NCI-H748 (cell line): ENCODE results near the gene NR1H4.
"Not testable (repeated sequence)": the region's sequence is repeated elsewhere in the genome, so short reads cannot be mapped to it uniquely, and the experiment has no call there.

ENCODE experiments used
- DNase-seq: peaks from one replicate; lab custom pipeline; 2025; ENCODE audit not compliant: unreplicated experiment; lab: John Stamatoyannopoulos, UW

Gene NR1H4

DNA sequence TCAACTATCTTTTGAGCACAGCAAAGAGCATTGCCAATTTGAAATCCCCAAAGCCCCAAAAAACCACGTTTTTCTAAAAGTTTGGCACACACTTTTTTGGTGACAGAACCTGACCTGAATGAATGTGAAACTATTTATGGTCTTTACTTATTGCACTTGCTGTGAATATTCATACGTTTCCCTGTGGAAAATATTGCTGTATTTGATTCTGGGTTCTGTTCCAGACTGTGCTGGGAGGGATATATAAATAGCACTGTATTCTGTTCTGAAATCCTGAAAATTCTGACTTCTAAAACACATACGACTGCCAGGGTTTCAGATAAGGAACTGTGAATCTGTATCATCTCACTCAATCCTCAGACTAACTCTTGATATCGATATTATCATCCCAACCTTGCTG, 35.1 kb downstream of the NR1H4 start:
- no peak for DNase-seq

DNA sequence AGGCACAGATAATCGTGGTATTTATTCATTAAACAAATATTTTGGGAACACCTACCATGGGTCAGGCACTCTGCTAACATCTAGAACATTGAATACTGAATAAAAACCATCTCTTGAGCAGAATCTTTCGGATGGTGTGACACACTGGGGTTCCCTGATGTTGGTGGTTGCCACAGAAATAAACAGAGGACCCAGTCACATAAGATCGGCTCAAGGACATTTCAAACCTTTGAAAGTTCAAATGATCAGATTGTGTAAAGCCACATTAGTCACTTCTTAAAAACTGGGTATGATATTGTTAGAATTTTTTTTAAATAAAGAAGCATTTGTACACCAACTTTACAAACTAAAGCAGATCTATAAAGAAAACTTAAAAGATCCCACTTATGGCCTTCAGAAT, 39.0 kb downstream of the NR1H4 start:
- DNase-seq = no peak

DNA sequence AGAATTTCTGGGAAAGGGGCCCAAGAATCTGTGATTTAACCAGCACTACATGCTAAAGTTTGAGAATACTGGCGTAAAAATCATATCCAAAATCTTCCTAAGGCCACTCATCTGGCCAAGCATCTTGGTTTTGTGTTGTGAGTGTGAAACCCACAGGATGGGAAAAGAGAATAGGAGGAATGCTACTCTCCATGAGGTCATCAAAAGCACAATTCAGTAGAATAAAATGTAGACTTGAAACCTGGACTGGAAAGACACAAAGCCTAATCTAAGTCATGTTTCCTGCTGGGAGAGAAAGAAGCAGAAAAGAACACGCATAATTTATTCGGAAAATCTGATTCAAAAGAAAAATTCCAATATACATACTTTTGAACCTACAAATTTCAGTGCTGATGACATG, 42.3 kb downstream of the NR1H4 start:
- no peak for DNase-seq

DNA sequence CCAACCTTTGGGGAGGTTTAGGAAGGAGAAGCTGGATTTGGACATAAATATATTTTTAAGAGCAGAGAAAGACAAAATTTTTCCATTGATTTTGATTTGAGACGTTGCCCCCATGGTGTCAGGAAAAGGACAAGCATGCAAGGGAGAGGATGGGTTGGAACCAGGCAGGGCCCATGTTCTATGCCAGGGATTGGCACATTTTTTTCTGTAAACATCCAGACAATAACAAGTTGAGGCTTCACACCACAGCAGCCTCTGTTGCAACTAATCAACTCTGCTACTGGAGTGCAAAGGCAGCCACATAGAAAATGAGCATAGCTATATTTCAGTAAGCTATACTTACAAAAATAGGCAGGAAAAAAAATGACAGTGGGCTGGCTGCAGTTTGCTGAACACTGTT, 44.7 kb downstream of the NR1H4 start:
- DNase-seq = no peak

DNA sequence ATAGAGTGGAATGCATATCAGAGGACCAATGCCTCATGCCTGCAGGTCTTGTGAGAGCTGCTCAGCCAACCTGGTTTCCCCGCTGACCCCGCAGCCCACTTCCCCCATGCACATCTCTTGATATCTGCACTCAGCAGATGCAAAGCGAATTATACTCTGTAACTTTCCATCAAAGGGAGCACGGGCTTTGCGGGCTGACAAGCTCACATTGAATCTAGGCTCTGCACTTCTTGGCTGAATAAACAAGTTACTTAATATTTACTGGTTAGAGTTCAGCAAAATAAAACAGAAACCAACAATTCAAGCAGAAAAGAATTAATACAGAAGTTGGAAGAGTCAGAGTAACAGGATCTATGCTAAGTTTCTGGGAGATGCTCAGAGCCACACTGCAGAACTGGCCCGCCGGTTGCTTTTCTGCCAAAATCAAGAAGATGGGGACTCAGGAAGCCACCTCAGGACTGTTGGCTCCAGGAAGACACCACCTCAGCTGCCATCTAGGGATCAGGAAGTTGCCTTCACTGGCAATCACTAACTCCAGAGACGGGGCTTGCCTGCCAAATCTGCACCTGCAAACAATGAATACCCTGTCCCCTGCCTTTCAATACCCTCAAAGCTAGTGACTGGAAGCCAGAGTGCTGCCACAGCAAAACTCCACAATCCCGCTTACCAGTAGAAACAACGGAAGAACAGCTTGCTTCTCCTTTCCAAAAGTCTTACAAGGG, 46.5 kb downstream of the NR1H4 start:
- no peak for DNase-seq

DNA sequence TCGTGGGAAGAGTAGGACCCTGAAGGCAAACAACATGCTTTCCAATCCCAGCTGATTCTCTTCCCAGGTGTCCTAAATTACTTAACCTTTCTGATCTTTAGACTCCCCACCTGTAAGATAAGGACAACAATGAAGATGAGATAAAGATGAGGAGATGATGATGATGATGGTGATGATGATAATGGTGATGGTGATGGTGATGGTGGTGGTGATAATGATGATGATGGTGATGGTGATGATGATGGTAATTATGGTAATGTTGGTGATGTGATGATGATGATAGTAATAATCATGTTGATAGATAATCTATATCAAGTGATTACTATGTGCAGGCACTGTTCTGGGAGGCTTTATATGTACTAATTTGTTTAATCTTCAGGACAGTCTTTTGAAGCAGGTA, 48.3 kb downstream of the NR1H4 start:
- no peak for DNase-seq

DNA sequence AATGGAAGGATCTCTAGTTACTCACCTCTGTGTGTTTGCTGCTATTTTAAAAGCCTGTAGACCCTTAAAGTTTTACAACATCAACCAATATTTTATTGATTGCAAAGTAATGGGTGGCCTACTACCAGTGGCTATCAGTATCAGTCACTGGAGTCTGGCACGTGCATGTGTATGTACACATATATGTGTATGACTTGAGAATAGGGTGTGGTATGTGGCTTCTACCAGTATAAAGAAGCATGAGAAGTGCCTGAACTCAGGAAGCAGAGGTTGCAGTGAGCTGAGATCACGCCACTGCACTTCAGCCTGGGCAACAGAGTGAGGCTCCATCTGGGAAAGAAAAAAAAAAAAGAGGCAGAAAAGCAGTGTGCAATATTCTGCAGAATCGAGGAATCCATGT, 54.4 kb downstream of the NR1H4 start:
- DNase-seq = no peak

DNA sequence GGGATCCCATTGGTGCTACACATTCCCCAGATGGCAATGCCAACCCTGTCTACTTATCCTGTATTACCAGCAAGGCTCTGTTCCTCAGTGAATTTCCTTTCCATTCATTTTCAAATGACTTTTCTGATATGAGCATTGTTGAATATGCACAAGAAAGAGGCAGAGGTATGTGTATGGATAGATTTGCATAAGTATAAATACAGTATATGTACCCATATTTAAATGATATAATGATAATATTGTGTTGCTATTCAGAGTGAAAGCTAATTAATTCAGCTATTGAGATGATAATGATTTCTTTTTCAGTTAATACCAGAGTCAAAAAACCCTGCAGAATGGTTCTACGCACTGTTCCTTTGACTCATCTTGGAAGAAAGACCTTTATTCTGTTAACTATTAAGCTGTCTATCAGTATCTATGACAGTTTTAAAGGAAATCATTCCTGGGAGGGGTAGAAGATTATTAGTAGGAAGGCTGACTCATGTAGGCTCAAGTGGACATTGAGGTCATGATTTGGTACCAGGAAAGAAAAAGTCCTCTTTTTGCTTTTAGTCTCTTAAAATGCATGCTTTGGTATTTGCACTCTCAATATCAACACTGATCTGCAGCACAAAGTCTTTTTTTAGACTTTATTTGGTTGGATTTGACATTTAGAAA, 54.9 kb downstream of the NR1H4 start:
- no peak for DNase-seq

DNA sequence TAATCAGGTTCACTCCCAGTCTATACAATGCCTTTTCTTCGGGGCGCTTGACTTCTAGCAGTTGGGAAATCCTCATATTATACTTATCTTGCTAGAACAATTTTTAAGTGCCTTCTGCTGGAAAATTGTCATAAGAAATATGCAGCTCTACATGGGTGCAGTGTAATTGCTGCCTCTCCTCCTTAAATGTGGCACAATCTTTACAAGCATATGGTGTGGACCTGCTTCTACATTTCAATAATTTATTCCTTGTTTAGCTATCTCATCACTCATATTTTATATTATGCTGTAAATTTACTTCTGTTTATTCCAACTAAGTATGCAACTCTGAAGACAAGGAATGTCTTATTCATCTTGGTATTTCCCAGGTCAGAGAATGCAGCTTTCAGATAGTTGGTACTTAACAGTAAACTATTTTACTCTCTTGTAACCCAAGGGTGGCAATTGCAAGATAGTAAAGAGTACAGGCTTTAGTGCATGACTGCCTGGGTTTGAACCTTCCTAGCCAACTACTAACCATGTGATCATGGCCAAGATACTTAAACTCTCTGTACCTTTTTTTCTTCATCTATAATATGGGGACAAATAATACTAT, 56.2 kb downstream of the NR1H4 start:
- DNase-seq = no peak

DNA sequence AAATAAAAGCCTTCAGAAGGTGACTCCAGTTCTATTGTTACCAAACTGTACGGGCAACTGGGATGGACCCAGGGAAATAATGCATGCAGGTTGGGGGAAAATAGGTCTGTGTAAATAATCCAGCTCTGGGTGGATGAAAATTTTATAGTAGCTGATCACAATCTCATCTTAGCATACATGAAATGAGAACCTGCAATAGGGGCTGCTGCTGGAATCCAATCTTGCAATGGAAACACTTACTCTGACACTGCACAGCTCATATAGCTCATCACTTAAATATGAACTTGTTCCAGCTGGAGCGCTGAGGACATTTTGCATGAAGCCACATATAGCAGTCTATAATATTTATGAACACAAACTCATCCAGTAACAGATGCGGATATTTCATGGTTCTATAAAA, 59.7 kb downstream of the NR1H4 start:
- DNase-seq = no peak

DNA sequence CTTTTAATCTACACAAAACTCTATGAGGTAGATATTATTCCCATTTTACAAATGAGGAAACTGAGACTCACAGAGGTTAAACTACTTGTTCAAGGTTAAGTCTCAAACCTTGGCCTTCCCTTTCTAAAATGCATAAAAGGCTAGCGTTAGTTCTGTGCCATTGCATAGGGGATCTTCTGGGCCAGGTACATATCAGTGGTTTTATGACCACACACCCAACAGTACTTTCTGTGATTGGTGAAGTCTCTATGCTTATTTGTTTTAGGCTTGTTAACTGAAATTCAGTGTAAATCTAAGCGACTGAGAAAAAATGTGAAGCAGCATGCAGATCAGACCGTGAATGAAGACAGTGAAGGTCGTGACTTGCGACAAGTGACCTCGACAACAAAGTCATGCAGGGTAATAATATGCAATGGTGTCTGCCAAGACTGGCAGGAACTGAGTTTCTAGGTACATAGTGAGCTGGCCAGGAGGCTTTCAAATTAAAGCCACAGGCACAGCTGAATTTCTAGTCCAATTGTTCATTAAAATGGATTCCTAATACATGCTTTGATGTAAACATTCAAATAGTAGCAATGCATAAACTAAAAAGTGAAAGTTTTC, 61.1 kb downstream of the NR1H4 start:
- no peak for DNase-seq

DNA sequence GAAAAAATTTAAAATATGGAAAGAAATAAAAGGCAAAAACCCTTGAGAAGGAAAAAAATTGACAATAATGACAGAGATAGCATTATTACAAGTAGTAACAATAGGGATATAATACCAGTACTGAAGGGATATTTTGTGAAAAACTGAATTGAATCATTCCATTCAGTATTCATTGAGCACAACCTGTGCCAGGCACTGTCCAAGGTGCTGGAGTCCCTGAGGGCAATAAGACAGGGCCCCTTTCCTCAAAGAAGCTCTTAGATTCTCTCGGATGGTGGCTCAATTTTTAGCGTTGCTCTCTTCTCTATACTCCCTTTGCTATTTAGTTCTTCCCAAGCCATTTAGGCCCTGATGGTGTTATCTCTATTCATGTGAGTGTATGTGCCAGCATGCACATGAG, 65.5 kb downstream of the NR1H4 start:
- DNase-seq = no peak

DNA sequence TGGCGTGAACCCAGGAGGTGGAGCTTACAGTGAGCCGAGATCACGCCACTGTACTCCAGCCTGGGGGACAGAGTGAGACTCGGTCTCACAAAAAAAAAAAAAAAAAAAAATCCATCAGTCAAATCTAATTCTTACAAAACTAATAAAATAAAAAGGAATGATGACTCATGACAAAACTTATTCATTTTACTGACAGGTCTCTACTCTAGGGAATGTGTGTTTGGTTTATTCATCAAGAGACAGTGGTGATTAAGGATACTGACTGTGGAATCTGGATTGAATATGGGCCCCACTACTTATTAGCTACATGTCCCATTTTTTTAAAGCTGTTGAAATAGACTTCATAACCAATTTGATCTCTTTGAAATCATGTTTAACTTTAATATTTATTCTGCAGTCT, 70.5 kb downstream of the NR1H4 start:
- no peak for DNase-seq

DNA sequence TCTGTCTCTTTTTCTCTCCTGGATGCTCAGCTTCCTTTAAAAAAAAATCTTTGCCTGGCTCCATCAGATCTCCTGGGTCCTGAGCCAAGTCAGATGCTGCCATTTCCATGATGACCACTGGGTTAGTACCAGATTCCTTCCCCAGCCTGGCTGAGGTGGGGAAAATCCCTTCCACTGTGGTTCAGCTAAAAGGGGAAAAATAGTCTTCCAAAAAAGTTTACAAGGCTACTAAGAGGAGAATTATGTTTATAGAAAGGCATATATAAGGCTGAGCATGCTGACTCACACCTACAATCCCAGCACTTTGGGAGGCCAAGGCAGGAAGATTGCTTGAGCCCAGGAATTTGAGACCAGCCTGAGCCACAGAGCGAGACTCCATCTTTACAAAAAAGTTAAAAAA, 71.4 kb downstream of the NR1H4 start:
- no peak for DNase-seq

DNA sequence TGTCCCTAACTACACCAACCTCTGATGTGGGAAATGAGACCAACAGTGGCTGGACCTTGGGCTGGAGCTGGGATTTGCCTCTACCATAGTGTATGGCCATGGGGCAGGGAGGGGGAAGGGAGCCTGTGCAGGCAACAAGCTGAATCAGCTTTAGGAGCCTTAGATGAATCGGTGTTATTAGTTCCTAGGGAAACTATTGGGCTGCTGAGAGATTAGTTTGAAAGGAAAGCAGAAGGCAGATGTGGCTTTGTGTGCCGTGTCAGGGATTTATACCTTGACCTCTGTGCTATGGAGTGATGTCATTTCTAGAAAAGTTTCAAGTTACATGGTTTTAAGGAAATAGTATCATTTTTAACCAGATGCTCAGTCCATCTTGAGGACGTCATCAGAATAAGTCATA, 80.3 kb downstream of the NR1H4 start:
- DNase-seq = no peak

DNA sequence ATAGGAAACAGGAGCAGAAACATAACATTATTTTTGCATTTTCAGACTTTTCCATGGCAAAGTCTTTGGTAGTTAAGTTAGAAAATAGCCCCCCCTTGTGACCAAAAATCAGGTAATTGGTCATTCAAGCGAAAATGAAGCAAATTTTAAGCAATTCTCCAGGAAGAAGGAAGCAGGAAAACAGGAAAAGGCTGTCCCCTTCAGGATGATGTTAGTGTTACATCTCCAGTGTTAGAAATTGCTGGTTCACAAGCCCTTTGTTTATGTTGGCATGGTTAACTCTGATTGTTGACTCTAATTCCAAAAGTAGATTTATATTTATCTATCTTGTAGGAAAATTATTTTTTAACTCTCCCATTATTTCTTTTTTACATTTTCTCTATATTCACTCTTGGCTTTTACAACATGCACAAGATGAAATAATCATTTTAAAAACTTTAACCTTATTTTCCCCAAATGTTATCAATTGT, 81.0 kb downstream of the NR1H4 start:
- peak; percentile 80 for DNase-seq

DNA sequence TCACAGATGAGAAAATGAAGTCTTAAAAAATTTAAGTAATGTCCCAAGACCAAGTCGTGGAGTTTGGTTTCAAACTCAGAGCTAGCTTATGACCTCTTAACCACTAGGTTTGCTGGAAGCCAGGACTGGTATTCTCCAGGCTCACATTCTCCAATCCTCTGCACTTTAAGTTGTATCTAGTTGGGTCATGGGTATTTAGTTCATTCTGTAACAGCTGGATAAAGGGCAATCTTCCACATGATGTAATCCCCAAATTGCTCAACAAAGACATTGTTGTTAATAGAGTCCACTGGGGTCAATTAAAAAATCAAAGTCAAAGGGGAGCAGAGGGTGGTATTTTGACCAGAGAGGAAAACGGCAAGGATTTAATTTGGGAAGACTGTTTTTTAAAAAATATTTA, 82.1 kb downstream of the NR1H4 start:
- no peak for DNase-seq

DNA sequence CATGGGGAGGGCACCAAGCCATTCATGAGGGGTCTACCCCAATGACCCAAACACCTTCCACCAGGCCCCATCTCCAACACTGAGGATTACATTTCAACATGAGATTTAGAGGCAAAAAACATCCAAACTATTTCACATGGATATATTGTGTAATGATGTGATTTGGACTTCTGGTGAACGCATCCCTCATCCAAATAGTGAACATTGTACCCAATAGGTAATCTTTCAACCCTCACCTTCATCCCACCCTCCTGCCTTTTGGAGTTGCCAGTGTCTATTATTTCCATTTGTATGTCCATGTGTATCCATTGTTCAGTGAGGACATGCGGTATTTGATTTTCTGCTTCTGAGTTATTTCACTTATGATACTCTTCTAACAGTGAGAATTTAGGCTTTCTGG, 83.7 kb downstream of the NR1H4 start:
- no peak for DNase-seq

DNA sequence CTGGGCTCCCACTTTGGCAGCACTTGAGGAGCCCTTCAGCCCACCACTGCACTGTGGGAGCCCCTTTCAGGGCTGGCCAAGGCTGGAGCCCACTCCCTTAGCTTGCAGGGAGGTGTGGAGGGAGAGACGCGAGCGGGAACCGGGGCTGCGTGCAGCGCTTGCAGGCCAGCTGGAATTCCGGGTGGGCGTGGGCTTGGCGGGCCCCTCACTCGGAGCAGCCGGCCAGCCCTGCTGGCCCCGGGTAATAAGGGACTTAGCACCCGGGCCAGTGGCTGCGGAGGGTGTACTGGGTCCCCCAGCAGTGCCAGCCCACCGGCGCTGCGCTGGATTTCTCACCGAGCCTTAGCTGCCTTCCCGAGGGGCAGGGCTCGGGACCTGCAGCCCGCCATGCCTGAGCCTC, 85.6 kb downstream of the NR1H4 start:
- DNase-seq = not testable (repeated sequence)

DNA sequence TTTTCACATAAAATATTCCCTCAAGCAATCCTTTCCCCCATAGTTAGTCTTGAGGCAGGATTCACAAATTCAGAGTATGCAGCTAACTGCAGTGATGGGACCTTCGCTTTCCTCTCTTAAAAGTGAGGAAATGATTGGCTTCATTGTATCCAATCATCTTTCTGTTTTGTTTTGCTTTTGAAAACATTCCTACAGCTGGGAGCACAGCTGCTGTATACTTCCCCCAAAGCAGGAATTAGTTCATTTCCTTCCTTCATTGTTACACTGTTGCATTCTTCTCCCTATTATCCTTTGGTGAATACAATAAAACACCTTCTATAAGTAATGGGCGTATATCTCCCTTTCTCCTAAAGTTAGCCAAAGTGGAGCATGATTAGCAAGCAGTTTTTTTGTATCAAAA, 90.4 kb downstream of the NR1H4 start:
- no peak for DNase-seq

DNA sequence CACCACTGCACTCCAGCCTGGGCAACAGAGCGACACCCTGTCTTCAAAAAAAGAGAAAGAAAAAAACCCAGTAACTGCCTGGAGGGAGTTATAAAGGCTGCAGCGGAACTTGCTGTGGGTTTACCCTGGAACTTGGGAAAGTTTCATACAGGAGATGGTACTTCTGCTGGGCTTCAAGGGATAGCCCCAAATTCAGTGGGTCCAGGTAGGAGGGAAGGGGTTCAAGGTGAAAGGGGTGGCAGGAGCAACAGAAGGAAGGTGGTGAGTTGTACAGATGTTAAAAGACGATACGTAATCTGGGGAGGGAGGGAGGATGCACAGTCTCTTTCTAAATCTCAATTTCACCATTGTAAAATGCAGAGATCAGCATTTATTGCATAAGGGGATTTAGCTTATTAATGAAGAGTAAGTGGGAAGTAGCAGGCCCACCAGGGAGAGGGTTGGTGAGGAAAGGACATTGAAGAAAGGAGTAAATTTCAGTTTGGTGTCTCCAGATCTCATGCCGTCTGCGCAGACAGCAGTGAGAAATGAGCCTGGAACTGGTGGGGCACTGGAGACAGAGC, 91.3 kb downstream of the NR1H4 start:
- no peak for DNase-seq
